ENCODE measurements around the gene MAP3K14. TPM values are rescaled to one million over a fixed set of nuclear protein-coding genes. Genes with fewer than 3 reads are reported as not detected.

Gene MAP3K14
- total RNA-seq, 2 experiments from 2014 or later, result 31.6 to 31.9 TPM

DNA sequence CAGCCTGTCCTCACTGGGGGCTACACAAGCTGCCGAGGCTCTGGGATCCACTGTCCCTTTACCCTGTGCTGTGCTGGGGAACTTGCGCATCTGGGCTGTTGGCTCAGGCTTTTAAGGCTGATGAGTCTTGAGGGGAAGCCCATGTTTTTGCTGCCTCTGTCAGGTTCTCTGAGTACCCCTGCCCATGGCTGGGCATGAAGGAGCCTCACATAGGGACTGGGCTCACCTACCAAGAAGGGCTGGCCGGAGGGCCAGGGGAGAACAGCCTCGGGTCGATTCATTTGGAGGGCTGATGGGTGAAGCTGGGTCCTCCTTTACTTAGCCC is 80.6 kb downstream of the MAP3K14 start:
- CTCF ChIA-PET, result interaction anchor here (0.8 to 14.5 kb wide), 18 partner anchors 11 to 159 kb away, joined by 3 to 406 read pairs (median 8); partner anchors contain the start of genes ACBD4, FMNL1 and HEXIM1
- Mint-ChIP-seq H3K4me1 (ENCODE audit: low read depth) (peaks cover 54% of the 10 kb centered on the region), H3K4me3 (no peak overlapping the region), H3K9me3 (no peaks in the 10 kb centered on the region), H3K36me3 (ENCODE audit: low read depth) (peaks cover 87% of the 10 kb centered on the region), H3K27ac (peak overlapping the region; percentile 81), H3K27me3 (no peaks in the 10 kb centered on the region)
- POLR2A ChIA-PET, result interaction anchor here (23.2 kb wide), 1 partner anchor 13 kb away, joined by 399 read pairs; the partner anchor contains the start of gene FMNL1
- ATAC-seq (no peak), DNase-seq (no peak)
- intact Hi-C loops (cut with micrococcal nuclease), result no loop called here
- TF ChIP-seq, protein P1, sequence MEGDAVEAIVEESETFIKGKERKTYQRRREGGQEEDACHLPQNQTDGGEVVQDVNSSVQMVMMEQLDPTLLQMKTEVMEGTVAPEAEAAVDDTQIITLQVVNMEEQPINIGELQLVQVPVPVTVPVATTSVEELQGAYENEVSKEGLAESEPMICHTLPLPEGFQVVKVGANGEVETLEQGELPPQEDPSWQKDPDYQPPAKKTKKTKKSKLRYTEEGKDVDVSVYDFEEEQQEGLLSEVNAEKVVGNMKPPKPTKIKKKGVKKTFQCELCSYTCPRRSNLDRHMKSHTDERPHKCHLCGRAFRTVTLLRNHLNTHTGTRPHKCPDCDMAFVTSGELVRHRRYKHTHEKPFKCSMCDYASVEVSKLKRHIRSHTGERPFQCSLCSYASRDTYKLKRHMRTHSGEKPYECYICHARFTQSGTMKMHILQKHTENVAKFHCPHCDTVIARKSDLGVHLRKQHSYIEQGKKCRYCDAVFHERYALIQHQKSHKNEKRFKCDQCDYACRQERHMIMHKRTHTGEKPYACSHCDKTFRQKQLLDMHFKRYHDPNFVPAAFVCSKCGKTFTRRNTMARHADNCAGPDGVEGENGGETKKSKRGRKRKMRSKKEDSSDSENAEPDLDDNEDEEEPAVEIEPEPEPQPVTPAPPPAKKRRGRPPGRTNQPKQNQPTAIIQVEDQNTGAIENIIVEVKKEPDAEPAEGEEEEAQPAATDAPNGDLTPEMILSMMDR (IDR thresholded peaks at IDR 0.05), result no peak

DNA sequence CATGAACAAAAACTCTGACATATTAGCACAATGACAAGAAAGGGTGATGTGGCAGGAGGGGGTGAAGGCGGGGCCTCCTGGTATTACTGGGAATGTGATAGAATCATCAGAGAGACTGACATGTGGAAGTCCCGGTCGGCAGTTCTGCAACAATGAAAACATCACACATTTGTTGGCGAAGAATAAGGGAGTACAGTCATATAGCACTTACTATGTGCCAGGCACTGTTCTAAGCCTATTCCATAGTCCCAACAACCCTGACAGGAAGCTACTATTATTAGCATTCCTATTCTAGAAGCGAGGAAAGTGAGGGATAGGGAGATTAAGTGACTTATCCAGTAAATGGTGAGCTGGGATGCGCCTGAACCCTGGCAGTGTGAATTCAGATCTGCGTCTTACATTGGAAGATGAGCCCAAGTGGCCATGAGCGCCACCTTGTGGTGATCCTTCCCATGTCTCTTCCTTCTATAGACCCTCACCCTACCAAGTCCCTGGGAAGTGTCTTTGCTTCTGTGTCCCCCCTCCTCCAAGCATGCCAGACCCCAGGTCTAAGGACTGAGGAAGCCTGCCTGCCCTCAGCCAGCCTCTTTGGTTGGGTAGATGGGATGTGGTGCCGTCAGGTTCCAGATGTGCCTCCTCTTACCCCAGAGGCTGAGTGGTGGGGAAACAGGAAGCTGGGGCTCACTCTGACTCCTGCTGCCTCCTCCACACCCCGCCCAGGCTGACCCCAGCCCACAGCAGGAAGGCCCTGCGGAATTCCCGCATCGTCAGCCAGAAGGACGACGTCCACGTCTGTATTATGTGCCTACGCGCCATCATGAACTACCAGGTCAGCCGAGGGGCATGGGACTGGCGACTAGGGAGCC is 81.2 kb downstream of the MAP3K14 start:
- H3K4me1 Mint-ChIP-seq (ENCODE audit: low read depth), result peaks cover 55% of the 10 kb centered on the region
- ATAC-seq (peak; percentile 63), DNase-seq (peak; percentile 92)
- no peaks in the 10 kb centered on the region for H3K27me3 Mint-ChIP-seq
- peaks cover 84% of the 10 kb centered on the region for H3K36me3 Mint-ChIP-seq (ENCODE audit: low read depth)
- TF ChIP-seq, protein P1 (IDR thresholded peaks at IDR 0.05), result peak; percentile 76
- POLR2A ChIA-PET, result interaction anchor here (23.2 kb wide), 1 partner anchor 12 kb away, joined by 399 read pairs; the partner anchor contains the start of gene FMNL1
- H3K27ac Mint-ChIP-seq, result peak overlapping the region; percentile 99
- H3K4me3 Mint-ChIP-seq, result no peak overlapping the region
- H3K9me3 Mint-ChIP-seq, result no peaks in the 10 kb centered on the region
- intact Hi-C loops (cut with micrococcal nuclease), result loop anchor here (1.0 kb wide), 1 partner anchor 16 kb away; no protein-coding TSS in a partner anchor
- CTCF ChIA-PET, result interaction anchor here (0.6 to 14.5 kb wide), 36 partner anchors 8 to 179 kb away, joined by 3 to 406 read pairs (median 5); partner anchors contain the start of genes ACBD4, FMNL1 and HEXIM1

DNA sequence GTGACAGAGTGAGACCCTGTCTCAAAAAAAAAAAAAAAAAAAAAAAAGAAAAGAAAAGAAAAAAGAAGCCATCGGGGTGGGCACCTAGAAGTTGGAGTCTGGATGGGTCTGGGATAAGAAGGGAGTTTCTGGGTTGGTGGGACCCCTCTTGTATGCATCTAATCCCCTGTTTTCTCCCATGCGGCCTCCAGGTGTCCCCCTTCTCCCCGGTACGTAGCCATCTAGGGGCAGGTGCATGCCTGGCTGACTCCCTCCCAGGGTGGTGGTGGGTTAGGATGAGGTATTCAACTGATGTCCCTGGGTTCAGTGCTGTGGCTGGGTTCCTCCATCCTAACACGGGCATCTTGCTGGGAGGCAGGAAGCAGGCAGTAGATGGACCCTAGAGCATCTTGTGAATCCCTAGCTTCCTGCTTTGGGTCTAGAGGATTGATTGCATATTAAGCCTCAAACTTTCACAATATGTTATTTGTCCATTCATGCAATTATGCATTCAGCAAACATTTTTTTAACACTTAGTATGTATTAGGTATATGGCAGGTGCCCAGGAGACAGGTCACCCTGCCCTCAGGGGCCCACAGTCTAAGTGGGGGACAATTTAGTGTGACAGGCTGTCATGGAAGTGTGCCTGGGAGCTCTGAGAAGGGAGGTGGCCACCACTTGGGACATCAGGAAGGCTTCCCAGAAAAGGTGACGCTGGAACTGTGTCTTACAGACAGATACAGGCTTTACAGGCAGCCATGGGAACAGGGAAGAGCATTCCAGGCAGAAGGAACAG is 82.0 kb downstream of the MAP3K14 start:
- ChIA-PET CTCF (interaction anchor here (0.6 to 14.5 kb wide), 33 partner anchors 9 to 180 kb away, joined by 3 to 406 read pairs (median 4); partner anchors contain the start of genes ACBD4, FMNL1 and HEXIM1), POLR2A (interaction anchor here (23.2 kb wide), 1 partner anchor 11 kb away, joined by 399 read pairs; the partner anchor contains the start of gene FMNL1)
- H3K36me3 Mint-ChIP-seq (ENCODE audit: low read depth), result peaks cover 84% of the 10 kb centered on the region
- peak overlapping the region; percentile 41 for H3K4me3 Mint-ChIP-seq
- ATAC-seq (peak; percentile 66), DNase-seq (peak; percentile 64)
- TF ChIP-seq, protein P1 (IDR thresholded peaks at IDR 0.05), result peak; percentile 50
- H3K27ac Mint-ChIP-seq, result peak overlapping the region; percentile 99
- intact Hi-C loops (cut with micrococcal nuclease), result loop anchor here (1.0 kb wide), 1 partner anchor 16 kb away; no protein-coding TSS in a partner anchor
- H3K27me3 Mint-ChIP-seq, result no peaks in the 10 kb centered on the region
- no peaks in the 10 kb centered on the region for H3K9me3 Mint-ChIP-seq
- H3K4me1 Mint-ChIP-seq (ENCODE audit: low read depth), result peaks cover 62% of the 10 kb centered on the region

DNA sequence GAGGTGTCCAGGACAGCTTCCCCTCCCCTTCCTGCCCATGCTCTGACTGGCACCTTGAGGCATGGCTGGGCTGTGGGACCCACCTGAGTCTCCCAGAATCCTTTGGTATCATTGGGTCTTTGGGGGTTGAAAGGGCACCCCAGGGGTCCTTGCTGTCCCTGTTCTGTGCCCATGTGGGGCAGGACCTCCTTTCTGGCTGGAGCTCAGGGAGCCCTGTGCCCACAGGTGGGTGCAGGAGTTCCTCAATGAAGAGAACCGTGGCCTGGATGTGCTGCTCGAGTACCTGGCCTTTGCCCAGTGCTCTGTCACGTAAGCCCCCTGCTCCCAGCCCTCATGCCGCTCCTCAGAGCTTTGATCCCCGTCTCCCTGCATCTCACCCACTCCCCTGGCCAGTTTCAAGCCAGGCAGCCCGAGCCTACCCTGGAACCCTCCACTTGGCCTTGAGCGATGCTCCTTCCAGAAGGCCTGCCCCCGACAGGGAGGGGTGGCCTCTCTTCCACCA is 83.3 kb downstream of the MAP3K14 start:
- TF ChIP-seq, protein P1 (IDR thresholded peaks at IDR 0.05), result no peak
- ChIA-PET CTCF (interaction anchor here (0.8 to 14.5 kb wide), 3 partner anchors 12 to 152 kb away, joined by 4 to 406 read pairs (median 17); partner anchors contain the start of genes ACBD4 and FMNL1), POLR2A (interaction anchor here (21.2 to 23.2 kb wide), 2 partner anchors 5 to 10 kb away, joined by 399 read pairs; partner anchors contain the start of gene FMNL1)
- no peaks in the 10 kb centered on the region for H3K27me3 Mint-ChIP-seq
- peak overlapping the region; percentile 44 for H3K4me3 Mint-ChIP-seq
- DNase-seq (no peak), ATAC-seq (no peak)
- peaks cover 72% of the 10 kb centered on the region for H3K4me1 Mint-ChIP-seq (ENCODE audit: low read depth)
- intact Hi-C loops (cut with micrococcal nuclease), result no loop called here
- H3K9me3 Mint-ChIP-seq, result no peaks in the 10 kb centered on the region
- peaks cover 75% of the 10 kb centered on the region for H3K36me3 Mint-ChIP-seq (ENCODE audit: low read depth)
- H3K27ac Mint-ChIP-seq, result peak overlapping the region; percentile 99
